ENCODE measurements around the gene RAB42.
"Not testable (repeated sequence)": the region's sequence is repeated elsewhere in the genome, so short reads cannot be mapped to it uniquely, and the experiment has no call there.

RAB42 gene

DNA sequence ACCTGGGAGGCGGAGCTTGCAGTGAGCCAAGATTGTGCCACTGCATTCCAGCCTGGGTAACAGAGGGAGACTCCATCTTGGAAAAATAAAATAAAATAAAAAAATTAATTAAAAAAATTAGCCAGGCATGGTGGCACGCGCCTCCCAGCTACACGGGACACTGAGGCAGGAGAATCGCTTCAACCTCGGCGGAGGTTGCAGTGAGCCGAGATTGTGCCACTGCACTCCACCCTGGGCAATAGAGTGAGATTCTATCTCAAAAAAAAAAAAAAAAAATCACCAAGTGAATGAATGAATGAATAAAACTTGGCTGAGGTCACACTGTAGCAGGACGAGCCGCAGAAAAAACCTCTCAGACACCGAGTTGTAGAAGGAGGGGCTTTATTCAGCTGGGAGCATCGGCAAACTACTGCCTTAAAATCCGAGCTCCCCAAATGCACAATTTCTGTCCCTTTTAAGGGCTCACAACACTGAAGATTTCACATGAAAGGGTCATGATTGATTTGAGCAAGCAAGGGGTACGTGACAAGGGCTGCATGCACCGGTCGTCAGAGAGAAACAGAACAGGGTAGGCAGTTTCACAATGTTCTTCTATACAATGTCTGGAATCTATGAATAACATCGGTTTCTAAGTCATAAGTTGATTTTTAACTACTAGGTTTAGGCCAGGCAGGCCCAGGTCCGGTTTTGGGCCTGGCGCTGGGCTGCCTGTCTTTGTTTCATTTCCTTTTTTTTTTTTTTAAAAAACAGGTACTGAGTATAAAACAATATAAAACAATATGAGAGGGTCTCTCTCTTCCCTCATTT, 5.3 kb upstream of the RAB42 start:
- not testable (repeated sequence) for DNase-seq

DNA sequence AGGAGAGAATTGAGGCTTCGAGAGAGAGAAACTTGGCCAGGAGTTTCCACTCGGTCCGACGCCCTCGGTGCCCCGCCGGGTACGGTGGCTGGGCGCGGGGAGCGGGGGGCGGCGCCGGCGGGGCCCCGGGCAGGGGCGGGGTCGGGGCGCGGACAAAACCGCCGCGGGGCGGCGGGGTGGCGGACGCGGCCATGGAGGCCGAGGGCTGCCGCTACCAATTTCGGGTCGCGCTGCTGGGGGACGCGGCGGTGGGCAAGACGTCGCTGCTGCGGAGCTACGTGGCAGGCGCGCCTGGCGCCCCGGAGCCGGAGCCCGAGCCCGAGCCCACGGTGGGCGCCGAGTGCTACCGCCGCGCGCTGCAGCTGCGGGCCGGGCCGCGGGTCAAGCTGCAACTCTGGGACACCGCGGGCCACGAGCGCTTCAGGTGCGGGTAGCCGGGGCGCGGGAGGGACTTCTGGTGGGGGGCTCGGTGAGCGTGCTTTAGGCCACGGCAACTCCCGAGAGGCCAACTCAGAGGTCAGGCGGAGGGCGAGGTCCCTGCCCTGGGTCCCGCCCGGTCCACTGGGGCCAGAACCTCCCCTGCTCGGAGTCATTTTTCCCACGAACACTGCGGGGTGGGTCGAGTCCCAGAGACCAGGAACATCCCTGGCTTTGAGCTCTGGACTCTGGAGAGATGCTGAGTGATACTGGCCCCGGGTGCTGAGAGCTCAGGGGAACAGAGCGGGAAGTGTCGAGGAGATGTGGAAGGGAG, 431 bp downstream of the RAB42 start:
- DNase-seq: peak; percentile 35

- DNase-seq: not testable (repeated sequence)
Measured at GRCh38 chr1:28593988-28594356, 1.9 kb downstream of the RAB42 start.

DNA sequence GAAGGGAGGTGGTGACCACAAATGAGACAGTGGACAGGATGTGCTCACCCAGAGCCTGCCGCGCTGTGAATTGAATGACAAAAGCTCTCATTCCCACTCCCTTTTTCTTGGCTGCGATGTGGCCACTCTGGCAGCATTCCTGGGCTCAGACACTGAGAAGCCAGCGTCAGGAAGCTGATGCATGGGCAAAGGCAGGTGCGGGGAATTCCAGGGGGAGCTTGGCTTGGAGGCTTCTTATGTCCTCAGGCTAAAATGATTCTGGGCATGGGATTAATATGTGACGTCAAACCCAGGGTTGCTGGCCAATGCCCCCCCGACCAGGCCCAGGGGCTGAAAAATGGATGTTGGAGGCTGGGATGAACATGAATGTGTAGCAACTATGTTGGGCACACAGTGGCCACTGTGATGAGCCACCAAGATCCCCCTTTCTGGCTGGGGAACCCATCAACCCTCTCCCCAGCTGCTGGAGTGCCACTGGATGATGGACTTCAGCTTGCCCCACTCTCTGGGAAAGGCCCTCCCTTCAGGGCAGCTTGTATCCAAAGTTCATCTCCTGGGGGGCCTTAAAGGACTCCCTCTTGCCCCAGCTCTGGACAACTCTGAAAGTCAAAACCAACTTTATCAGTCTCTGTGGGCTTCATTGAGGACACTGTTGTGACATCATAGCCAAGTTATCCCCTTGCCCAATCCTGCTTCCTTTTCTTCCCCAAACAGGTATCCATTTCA, 2.8 kb downstream of the RAB42 start:
- not testable (repeated sequence) for DNase-seq

DNA sequence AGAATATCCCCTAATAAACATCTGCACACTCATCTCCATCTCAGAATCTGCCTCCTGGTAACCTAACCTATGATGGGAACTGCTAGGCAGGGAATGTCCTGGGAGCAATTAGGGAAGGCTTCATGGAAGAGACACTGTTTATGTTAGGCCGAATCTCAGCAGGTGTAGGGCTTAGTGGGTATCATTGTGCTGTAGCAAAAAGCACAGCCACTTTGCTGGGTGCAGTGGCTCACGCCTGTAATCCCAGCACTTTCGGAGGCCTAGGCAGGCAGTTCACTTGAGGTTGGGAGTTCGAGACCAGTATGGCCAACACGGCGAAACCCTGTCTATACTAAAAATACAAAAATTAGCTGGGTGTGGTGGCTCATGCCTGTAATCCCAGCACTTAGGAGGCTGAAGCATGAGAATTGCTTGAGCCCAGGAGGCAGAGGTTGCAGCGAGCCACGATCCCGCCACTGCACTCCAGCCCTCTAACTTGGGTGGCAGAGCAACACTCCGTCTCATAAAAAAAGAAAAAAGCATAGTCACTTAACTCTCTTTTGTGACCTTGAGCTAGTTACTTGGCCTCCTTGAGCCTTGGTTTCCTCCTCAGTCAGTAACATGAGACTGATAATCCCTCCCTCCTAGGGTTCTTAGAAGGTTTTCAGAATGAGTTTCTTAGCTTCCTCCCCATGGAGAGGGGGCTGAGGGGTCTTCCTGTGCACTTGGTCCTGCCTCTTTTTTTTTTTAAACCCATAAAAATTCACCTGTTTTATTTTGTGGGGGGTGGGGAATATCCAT, 3.5 kb downstream of the RAB42 start:
- DNase-seq: peak; percentile 37

- DNase-seq: not testable (repeated sequence)
Measured at GRCh38 chr1:28596276-28596675, 4.2 kb downstream of the RAB42 start.

DNA sequence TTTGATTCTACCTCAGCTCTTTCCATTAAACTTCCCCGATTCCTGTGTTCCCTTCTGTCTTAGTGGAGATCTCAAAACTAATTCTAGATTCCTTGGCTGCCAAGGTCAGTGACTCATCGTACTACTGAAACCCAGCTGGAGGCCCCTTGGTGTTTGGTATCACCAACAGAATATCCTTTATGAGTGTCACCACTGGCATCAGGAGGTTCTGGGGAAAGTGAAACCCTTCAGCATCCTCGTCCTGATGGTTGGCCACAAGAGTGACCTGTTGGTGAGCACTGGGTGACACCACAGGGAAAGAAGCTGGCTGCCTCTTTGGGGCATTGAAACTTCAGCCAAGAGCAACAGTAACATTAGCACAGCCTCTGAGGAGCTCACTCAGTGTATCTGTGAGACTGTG, 9.6 kb downstream of the RAB42 start:
- DNase-seq: no peak

GRCh38 chr1:28602536-28603439, 10.7 kb downstream of the RAB42 start:
- peak; percentile 71 for DNase-seq

GRCh38 chr1:28604411-28604810, 12.3 kb downstream of the RAB42 start:
- DNase-seq: no peak

- no peak for DNase-seq
Measured at GRCh38 chr1:28604962-28605361, 12.9 kb downstream of the RAB42 start.

- DNase-seq: no peak
Measured at GRCh38 chr1:28606771-28607170, 14.7 kb downstream of the RAB42 start.

DNA sequence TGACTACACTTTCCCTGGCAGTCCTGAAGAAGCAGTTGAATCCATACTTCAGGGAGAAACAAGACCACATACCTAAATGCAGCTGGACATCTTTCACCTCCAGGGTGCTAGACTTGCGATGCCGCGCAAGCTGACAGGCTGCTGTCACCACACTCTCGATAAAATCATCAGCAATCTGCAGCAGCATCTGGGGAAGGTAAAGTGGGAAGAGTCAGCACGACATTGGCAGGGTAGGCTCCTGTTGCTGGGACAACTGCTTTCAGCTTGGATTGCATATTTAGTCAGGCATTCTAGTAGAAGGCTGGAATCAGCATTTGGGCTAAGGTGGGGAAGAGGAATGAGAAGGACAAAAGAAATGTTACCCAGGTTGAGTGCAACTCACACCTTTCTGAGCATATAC, 21.1 kb downstream of the RAB42 start:
- DNase-seq: no peak

DNA sequence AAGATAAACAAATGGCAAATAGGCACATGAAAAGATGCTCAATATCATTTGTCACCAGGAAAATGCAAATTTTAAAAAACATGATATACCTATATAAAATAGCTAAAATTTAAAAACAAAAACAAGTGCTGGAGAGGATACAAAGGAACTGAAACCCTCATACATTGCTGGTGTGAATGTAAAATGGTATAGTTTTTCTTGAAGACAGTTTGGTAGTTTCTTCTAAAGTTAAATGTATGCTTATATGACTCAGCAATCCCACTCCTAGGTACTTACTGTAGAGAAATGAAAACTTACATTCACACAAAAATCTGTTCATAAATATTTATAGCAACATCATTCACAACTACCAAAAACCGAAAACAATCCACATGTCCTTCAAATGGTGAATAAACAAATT, 39.6 kb downstream of the RAB42 start:
- DNase-seq: no peak

- no peak for DNase-seq
Measured at GRCh38 chr1:28632560-28632959, 40.5 kb downstream of the RAB42 start.

- peak; percentile 32 for DNase-seq
Measured at GRCh38 chr1:28640766-28641165, 48.7 kb downstream of the RAB42 start.

DNA sequence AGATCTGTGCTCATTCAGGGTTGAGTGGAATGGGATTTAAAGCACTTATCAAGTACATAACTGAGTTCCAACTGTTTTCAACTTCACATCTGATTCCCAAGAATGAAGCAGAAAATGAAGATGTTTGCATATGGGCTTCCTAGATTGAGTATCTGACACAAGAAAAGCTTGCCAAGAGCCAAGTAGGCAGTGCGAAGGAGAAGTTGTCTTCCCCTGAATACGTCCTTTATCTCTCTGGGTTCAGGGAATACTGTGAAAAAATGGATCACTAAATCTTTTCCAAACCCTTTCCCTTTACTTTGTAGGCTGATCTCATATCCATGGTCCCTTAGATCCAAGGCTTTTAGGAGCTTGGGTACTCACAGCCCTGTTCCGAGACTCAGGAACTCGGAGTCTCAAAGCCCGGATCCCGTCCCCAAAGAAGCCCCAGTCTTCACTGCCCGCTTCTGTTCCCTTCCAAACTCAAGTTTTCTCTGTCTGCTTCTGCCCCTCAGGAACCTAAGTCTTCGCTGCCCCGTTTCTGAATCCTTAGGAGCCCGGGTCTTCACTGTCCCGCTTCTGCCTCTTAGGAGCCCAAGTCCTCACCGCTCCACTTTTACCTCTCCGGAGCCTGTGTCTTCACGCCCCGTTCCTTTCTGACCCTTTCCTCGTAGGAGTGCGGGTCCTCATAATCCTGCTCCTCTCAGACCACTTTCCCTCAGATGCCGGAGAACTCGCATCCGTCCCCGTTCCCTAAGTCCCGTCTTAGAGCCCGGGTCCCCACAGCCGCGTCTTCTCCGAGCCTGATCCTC, 50.2 kb downstream of the RAB42 start:
- no peak for DNase-seq

GRCh38 chr1:28642847-28643635, 51.0 kb downstream of the RAB42 start, which contains the start of gene TAF12:
TSS of gene TAF12 (minus strand) at chr1:28643067. CDS start at chr1:28622081, 20,986 bp downstream.
- DNase-seq: peak; percentile 97

DNA sequence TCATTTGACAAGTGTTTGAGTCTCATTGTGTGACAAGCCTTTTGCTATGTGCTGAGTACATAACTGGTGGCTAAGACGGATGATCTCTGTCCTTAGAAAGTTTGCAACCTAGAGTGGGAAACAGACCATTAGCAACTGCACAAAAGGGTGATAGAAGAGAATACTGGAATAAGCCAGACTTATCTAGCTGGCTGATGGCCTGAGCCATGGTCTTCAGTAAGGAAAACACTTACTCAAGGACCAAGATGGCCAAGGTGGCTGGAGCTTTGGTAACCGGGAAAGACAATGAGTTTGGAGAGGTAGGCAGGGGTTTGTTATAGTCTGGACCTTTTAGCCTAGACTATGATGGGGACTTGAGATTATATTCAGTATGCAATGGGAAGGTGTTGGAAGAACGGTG, 52.4 kb downstream of the RAB42 start:
- DNase-seq: peak; percentile 55

Data from NCI-H82 (cell line).